Stimulated activated CD8-positive, alpha-beta memory T cell treated with anti-CD3 and anti-CD28 coated beads, Interleukin-15, amount 100 ng/mL, for 24 hours (primary cell): ENCODE measurements around the gene MARVELD3.
A peak's percentile ranks its signal among the peaks of the same experiment; 100 is the strongest.
"Not testable (repeated sequence)": the region's sequence is repeated elsewhere in the genome, so short reads cannot be mapped to it uniquely, and the experiment has no call there.

Experiments
- DNase-seq: peaks from one replicate; pipeline ENCODE4 v3.0.0-alpha.2; 2020; ENCODE audit warnings: low read depth

The MARVELD3 gene, protein sequence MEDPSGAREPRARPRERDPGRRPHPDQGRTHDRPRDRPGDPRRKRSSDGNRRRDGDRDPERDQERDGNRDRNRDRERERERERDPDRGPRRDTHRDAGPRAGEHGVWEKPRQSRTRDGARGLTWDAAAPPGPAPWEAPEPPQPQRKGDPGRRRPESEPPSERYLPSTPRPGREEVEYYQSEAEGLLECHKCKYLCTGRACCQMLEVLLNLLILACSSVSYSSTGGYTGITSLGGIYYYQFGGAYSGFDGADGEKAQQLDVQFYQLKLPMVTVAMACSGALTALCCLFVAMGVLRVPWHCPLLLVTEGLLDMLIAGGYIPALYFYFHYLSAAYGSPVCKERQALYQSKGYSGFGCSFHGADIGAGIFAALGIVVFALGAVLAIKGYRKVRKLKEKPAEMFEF

DNA sequence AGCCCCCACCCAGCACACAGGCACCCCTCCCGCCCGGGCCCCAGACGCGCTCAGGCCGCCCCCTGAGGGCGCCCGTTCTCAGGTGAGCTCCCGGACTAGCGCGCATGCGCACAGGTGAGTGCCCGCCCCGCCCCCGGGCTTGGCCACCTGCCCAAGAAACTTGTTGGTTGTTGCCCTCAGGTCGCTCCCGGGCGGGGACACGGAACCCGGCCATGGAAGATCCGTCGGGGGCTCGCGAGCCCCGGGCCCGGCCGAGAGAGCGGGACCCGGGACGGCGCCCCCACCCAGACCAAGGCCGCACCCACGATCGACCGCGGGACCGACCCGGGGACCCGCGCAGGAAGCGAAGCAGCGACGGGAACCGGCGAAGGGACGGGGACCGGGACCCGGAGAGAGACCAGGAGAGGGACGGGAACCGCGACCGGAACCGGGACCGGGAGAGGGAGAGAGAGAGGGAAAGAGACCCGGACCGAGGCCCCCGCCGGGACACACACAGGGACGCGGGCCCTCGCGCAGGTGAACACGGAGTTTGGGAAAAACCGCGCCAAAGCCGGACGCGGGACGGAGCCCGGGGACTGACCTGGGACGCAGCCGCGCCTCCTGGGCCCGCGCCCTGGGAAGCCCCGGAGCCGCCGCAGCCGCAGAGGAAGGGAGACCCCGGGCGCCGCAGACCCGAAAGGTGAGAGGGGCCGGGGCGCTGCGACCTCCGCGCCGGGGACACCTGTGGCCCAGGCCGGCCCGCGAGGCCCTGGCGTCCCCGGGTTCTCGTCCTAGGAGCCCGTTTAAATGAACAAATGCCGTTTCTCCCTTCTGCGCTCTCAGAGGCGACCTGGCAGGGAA, at the start of gene MARVELD3:
TSS of gene MARVELD3 (plus strand) at position 167 of the 840 bp plus-strand sequence. CDS start at position 213, 46 bp downstream.
- no peak for DNase-seq

- no peak for DNase-seq
Observed at GRCh38 chr16:71576971-71577370, 49.0 kb upstream of the MARVELD3 start, which contains the start of gene TAT. Gene TAT, minus strand, starts transcription at chr16:71577092. Its CDS starts 677 bp downstream, at chr16:71576415.

DNA sequence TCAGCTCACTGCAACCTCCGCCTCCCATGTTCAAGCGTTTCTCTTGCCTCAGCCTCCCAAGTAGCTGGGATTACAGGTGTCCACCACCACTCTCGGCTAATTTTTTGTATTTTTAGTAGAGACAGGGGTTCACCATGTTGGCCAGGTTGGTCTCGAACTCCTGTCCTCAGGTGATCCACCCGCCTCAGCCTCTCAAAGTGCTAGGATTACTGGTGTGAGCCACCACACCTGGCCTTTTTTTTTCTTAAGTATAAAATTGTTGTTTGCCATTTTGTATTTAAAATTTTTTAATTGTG, 43.5 kb upstream of the MARVELD3 start:
- not testable (repeated sequence) for DNase-seq

- no peak for DNase-seq
Observed at GRCh38 chr16:71584543-71585317, 41.3 kb upstream of the MARVELD3 start.

- no peak for DNase-seq
Observed at GRCh38 chr16:71585318-71585703, 40.7 kb upstream of the MARVELD3 start.

DNA sequence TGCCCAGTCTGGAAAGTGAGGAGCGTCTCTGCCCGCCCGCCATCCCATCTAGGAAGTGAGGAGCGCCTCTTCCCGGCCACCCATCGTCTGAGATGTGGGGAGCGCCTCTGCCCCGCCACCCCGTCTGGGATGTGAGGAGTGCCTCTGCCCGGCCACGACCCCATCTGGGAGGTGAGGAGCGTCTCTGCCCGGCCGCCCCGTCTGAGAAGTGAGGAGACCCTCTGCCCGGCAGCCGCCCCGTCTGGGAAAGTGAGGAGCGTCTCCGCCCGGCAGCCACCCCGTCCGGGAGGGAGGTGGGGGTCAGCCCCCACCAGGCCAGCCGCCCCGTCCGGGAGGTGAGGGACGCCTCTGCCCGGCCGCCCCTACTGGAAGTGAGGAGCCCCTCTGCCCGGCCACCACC, 36.6 kb upstream of the MARVELD3 start:
- DNase-seq: not testable (repeated sequence)

DNA sequence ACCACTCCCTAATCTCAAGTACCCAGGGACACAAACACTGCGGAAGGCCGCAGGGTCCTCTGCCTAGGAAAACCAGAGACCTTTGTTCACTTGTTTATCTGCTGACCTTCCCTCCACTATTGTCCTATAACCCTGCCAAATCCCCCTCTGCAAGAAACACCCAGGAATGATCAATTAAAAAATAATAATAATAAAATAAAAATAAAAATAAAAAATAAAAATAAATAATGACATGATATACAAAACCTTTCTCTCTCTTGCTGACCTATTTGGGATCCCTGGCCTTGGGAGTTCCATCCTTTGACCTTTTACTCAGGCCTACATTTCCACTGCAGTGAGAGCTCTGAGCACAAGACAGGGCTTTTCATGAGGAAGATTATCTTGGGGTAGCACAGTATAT, 35.9 kb upstream of the MARVELD3 start:
- DNase-seq: not testable (repeated sequence)

- no peak for DNase-seq
Observed at GRCh38 chr16:71590584-71590983, 35.4 kb upstream of the MARVELD3 start.

DNA sequence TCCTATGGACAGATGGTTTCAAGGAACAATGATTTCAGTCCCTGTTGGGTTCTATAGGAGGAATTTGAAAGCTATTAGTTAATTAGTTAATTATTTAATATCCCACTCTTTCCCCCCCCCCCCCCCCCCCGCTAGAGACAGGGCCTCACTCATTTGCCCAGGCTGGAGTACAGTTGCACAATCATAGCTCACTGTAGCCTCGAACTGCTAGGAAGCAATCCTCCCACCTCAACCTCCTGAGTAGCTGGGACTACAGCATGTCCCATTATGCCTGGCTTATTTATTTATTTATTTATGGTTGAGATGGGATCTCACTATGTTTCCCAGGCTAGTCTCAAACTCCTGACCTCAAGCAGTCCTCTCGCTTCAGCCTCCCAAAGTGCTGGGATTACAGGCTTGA, 34.1 kb upstream of the MARVELD3 start:
- no peak for DNase-seq

GRCh38 chr16:71593048-71593999, 32.7 kb upstream of the MARVELD3 start:
- DNase-seq: no peak

DNA sequence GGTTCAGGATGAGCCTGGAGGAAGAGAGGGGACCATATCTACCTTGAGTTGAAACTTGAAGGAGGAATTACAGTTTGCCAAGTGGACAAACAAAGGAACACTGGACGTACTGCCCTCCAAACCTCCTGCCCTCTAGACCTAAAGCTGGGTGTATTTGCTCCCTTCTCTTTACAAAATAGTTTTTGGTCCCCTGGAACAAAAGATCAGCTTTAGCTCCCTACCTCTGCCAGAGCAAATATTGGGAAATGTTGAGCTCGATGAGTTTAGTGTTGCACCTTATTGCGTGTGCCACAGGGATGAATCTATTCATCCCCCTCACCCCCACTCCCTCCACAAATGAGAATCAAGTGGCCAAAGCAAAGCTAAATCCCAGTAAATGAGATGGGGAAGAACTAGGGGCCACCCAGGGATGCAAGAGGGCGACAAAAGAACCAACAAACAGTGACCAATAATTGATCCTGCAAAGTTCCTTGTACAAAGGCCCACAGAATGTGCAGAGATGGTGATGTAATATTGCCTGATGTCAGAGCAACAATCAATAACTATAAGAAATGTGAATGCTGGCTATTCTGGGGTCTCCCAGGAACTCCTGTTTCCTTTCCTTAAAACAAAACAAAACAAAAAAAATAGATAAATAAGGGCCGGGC, 31.9 kb upstream of the MARVELD3 start:
- no peak for DNase-seq

- not testable (repeated sequence) for DNase-seq
Observed at GRCh38 chr16:71595340-71595826, 30.6 kb upstream of the MARVELD3 start.

- DNase-seq: not testable (repeated sequence)
Observed at GRCh38 chr16:71598426-71598825, 27.6 kb upstream of the MARVELD3 start.

DNA sequence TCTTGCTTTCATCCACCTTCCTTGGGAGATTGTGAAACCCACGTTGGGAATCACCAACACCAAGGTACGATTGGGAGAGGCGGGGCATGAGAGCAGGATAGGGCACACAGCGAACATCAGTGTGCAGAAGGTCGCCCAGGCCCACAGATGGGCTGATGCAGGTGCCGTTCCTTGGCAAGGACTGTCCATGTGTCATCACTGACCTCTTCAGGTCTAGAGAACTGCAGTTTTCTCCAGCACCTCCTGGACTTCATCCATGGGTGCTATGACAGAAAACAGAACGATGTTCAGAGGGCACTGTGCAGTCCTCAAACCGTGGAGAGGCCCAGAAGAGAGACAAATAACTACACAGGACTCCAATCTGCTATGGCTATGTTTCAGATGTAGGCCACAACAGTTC, 25.2 kb upstream of the MARVELD3 start:
- DNase-seq: no peak

DNA sequence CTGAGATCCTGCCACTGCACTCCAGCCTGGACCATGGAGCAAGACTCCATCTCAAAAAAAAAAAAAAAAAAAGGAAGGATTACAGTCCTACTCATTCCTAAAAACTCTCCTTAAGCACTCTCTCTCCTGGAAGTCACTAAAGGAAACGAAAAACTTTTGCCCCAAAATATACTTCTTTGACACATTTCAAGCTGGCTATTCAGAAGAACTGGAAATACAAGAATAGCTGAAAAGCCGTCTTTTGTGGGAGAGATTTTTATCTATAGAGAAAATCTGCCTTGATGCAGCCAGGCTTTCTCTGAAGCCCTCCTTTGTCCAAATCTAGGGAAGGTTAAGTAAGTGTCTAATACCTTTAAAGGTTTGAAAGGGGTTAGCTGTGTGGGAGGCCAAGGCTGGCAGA, 16.9 kb upstream of the MARVELD3 start:
- DNase-seq: no peak

- no peak for DNase-seq
Observed at GRCh38 chr16:71610447-71610846, 15.5 kb upstream of the MARVELD3 start.

- peak; percentile 76 for DNase-seq
Observed at GRCh38 chr16:71610936-71611871, 14.8 kb upstream of the MARVELD3 start.

- not testable (repeated sequence) for DNase-seq
Observed at GRCh38 chr16:71614956-71615355, 11.0 kb upstream of the MARVELD3 start.

DNA sequence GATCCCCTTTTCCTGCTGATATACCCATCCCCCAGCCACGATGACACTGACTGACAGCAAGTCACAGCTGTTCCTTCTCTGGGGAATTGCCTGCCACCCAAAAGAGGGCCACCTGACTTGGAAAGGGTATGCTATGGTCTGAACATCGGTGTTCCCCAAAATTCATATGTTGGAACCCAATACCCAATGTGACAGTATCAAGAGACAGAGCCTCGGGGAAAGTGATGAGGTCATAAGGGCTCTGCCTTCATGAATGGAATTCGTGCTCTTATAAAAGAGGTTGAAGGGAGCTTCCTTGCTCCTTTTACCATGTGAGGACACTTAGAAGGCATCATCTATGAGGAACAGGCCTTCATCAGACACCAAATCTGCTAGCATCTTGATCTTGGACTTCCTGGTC, 7.6 kb upstream of the MARVELD3 start:
- DNase-seq: no peak
